Thoracic aorta (tissue), 2 donors: ENCODE measurements around the gene PPFIBP2. TPM values are rescaled to one million over a fixed set of nuclear protein-coding genes. Genes with fewer than 3 reads are reported as not detected.

Experiments
- ATAC-seq: fragments of 150-250 bp; one replicate; pipeline ENCODE4 v1.8.0; 2017; ENCODE audit warnings: low read depth; ENCODE audit not compliant: insufficient number of reproducible peaks, low FRiP score
- DNase-seq: peaks from one replicate; pipeline ENCODE4 v3.0.0-alpha.2; 2020; ENCODE audit warnings: low spot score
- H3K27ac ChIP-seq, 2 donors: fragments of 200-600 bp; sonication (generic); 1 replicate in 1 of 2; 2 replicates in 1 of 2; pipeline ENCODE4 v1.5.1; 2016; ENCODE audit warnings: mild to moderate bottlenecking in 2 of 2, moderate library complexity in 2 of 2
- H3K27me3 ChIP-seq: fragments of 200-600 bp; sonication (generic); replicated peaks from 2 replicates; pipeline ENCODE4 v1.6.0; 2016; ENCODE audit warnings: mild to moderate bottlenecking; ENCODE audit not compliant: insufficient read depth
- H3K36me3 ChIP-seq: fragments of 200-600 bp; sonication (generic); one replicate; pipeline ENCODE4 v1.5.1; 2016
- H3K4me1 ChIP-seq, 2 donors: fragments of 200-600 bp; sonication (generic); 1 replicate in 1 of 2; 2 replicates in 1 of 2; pipeline versions ENCODE4 v1.5.1 to v1.6.0; 2016; ENCODE audit warnings: low read depth in 2 of 2, mild to moderate bottlenecking in 1 of 2; ENCODE audit not compliant: control insufficient read depth in 1 of 2
- H3K4me3 ChIP-seq: fragments of 200-600 bp; sonication (generic); 2 replicates; pipeline ENCODE4 v1.5.1; 2016; ENCODE audit warnings: mild to moderate bottlenecking
- H3K9me3 ChIP-seq: fragments of 200-600 bp; sonication (generic); 2 replicates; pipeline ENCODE4 v1.5.1; 2016
- CTCF ChIP-seq: fragments of 200-600 bp; sonication (generic); IDR thresholded peaks from one replicate; pipeline ENCODE4 v1.5.1; 2019; ENCODE audit warnings: antibody characterized with exemption
- total RNA-seq, 2 donors: library from RNA; depleted of rRNA; stranded (reverse); fragments of >200 nt; gene quantifications; one replicate each; pipeline versions ENCODE4 v1.1.0 to v1.2.3, GENCODE V29; 2016

PPFIBP2 gene
- total RNA-seq, 2 donors from 2014 or later, result 43.5 to 48.9 TPM

- H3K9me3 ChIP-seq, result no peaks in the 10 kb centered on the region
- TF ChIP-seq CTCF, result no peak
- H3K27me3 ChIP-seq, result no peaks in the 10 kb centered on the region
- H3K4me3 ChIP-seq, result no peak overlapping the region
- H3K27ac ChIP-seq, result no peak overlapping the region
- DNase-seq, result no peak
- peaks cover 56% of the 10 kb centered on the region for H3K36me3 ChIP-seq
- no peak for ATAC-seq
- no peaks in the 10 kb centered on the region for H3K4me1 ChIP-seq
Measured at GRCh38 chr11:7645206-7645605, 131.4 kb downstream of the PPFIBP2 start.

- Histone ChIP-seq H3K27ac (no peak overlapping the region), H3K4me3 (no peak overlapping the region), H3K27me3 (no peaks in the 10 kb centered on the region), H3K36me3 (peaks cover 59% of the 10 kb centered on the region), H3K9me3 (no peaks in the 10 kb centered on the region), H3K4me1 (no peaks in the 10 kb centered on the region)
- TF ChIP-seq CTCF, result no peak
- ATAC-seq, result no peak
- DNase-seq, result no peak
Measured at GRCh38 chr11:7646866-7647265, 133.1 kb downstream of the PPFIBP2 start.

DNA sequence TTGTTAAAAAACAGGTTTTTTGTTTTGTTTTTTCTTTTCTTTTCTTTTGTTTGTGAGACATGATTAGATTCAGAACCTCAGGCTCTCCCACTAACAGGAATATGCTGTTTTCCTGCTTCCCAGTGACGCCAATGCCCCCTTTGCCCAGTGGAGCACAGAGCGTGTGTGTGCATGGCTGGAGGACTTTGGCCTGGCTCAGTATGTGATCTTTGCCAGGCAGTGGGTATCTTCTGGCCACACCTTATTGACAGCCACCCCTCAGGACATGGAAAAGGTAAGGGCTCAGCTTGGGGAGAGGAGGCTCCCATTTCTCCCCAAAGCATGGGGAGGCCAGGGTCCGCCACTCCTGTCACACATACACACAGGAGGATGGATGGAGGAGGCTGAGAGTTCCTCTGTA lies 134.5 kb downstream of the PPFIBP2 start:
- peaks cover 60% of the 10 kb centered on the region for H3K36me3 ChIP-seq
- ATAC-seq (no peak), DNase-seq (no peak)
- no peak overlapping the region for H3K27ac ChIP-seq
- TF ChIP-seq CTCF, result no peak
- no peaks in the 10 kb centered on the region for H3K4me1 ChIP-seq
- H3K4me3 ChIP-seq, result no peak overlapping the region
- H3K9me3 ChIP-seq, result no peaks in the 10 kb centered on the region
- no peaks in the 10 kb centered on the region for H3K27me3 ChIP-seq

DNA sequence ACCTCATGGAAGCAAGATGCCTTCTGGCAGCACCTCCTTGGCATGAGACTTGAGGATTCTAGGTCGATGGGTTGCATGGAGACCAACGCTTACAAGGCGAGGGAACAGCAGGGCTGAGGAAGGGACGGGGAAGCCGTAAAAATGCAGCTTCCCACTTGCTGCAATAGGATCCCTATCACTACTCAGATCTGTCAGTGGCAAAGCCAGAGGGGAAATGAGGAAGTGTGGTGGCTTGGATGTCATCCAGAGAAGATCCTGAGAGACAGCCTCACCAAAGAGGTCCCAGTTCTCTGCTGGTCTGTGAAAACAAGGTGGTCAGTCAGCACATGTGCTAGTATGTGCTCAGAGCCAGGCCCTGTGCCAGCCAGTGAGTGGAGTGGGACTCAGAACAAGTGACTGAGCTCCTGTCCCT lies 137.3 kb downstream of the PPFIBP2 start:
- ATAC-seq, result no peak
- H3K9me3 ChIP-seq, result no peaks in the 10 kb centered on the region
- no peak overlapping the region for H3K27ac ChIP-seq
- no peak overlapping the region for H3K4me3 ChIP-seq
- H3K27me3 ChIP-seq, result no peaks in the 10 kb centered on the region
- no peak for TF ChIP-seq CTCF
- no peaks in the 10 kb centered on the region for H3K4me1 ChIP-seq
- DNase-seq, result no peak
- H3K36me3 ChIP-seq, result peaks cover 80% of the 10 kb centered on the region

DNA sequence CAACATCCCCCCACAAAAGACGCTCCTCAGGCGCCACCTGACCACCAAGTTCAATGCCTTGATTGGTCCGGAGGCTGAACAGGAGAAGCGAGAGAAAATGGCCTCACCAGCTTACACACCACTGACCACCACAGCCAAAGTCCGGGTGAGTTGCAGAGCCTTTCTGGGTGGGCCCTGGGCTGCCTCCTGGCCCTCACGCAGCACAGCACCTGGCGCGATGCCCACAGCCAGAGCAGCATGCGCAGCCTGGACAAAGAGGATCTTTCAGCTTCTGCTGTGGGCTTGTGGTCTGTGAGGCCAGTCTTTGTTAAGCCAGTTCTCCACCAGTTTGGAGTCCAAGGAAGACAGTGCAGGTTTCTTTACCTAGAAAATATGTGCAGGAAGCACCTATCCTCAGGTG lies 137.9 kb downstream of the PPFIBP2 start:
- no peak for TF ChIP-seq CTCF
- Histone ChIP-seq H3K4me1 (no peaks in the 10 kb centered on the region), H3K4me3 (no peak overlapping the region), H3K27ac (no peak overlapping the region), H3K27me3 (no peaks in the 10 kb centered on the region), H3K36me3 (peaks cover 86% of the 10 kb centered on the region), H3K9me3 (no peaks in the 10 kb centered on the region)
- no peak for ATAC-seq
- no peak for DNase-seq
